GM12878 (cell line): Measurements from ENCODE around the gene COPRS. TPM values are rescaled to one million over a fixed set of nuclear protein-coding genes. Genes with fewer than 3 reads are reported as not detected.

Experiments used
- ATAC-seq: fragments of 200-7000 bp; cut with Tn5 transposase; 3 replicates; pipeline ENCODE4 v1.9.1; 2020; ENCODE audit warnings: mild to moderate bottlenecking, moderate library complexity
- BruUV-seq: library from RNA; stranded (reverse); fragments of 400-500 nt; replicated peaks from 2 replicates; lab custom pipeline; 2021; lab: Mats Ljungman, UMichigan
- CTCF ChIA-PET: fragments of 300-600 bp; sonication (Branson Sonifier 250); formaldehyde crosslinking; extraction: SDS; loops from one replicate; lab custom pipeline; 2021; ENCODE audit warnings: inconsistent platforms; lab: Yijun Ruan, JAX
- POLR2A ChIA-PET: fragments of 350-600 bp; formaldehyde crosslinking; extraction: SDS; loops from one replicate; lab custom pipeline; 2021; ENCODE audit warnings: inconsistent platforms; lab: Charles Lee
- RAD21 ChIA-PET: fragments of 300-600 bp; sonication (Branson Sonifier 250); formaldehyde crosslinking; loops from one replicate; lab custom pipeline; 2023; ENCODE audit warnings: antibody characterized with exemption; ENCODE audit not compliant: unreplicated experiment; lab: Charles Lee
- SMC1A ChIA-PET: fragments of 300-600 bp; sonication (Branson Sonifier 250); formaldehyde crosslinking; loops from one replicate; lab custom pipeline; 2023; ENCODE audit not compliant: unreplicated experiment, uncharacterized antibody; lab: Charles Lee
- DNase-seq: peaks from one replicate; pipeline ENCODE4 v3.0.0-alpha.2; 2011; ENCODE audit warnings: low read depth, low spot score
- FAIRE-seq: peaks from 3 replicates; lab custom pipeline; 2011; peaks lifted over from hg19 to GRCh38; lab: Jason Lieb, UNC
- H2AFZ ChIP-seq: 2 replicates; pipeline ENCODE4 v1.6.0; 2011; ENCODE audit warnings: low read depth, low read length, control low read depth; ENCODE audit not compliant: control insufficient read depth
- H3K27ac ChIP-seq: 2 replicates; pipeline ENCODE4 v1.5.1; 2011; ENCODE audit warnings: control low read depth; ENCODE audit not compliant: control insufficient read depth, insufficient read depth
- H3K27me3 ChIP-seq, 2 experiments: replicated peaks in 1 of 2; 2 replicates each; pipeline versions ENCODE4 v1.6.0 to v1.6.1; 2011; ENCODE audit warnings: low read length in 1 of 2; ENCODE audit not compliant: control insufficient read depth in 2 of 2, insufficient read depth in 2 of 2
- H3K36me3 ChIP-seq, 2 experiments: 2 replicates each; pipeline ENCODE4 v1.5.1; 2011; ENCODE audit warnings: low read length in 1 of 2; ENCODE audit not compliant: control insufficient read depth in 2 of 2, insufficient read depth in 2 of 2
- H3K4me1 ChIP-seq: 2 replicates; pipeline ENCODE4 v1.6.1; 2011; ENCODE audit warnings: mild to moderate bottlenecking, low read length, moderate library complexity, mixed read lengths; ENCODE audit not compliant: control insufficient read depth, insufficient read depth
- H3K4me2 ChIP-seq: 2 replicates; pipeline ENCODE4 v1.6.0; 2011; ENCODE audit warnings: control low read depth; ENCODE audit not compliant: control insufficient read depth, insufficient read depth
- H3K4me3 ChIP-seq: fragments of 200-600 bp; sonication (generic); 2 replicates; pipeline ENCODE4 v1.5.1; 2016
- H3K79me2 ChIP-seq: 2 replicates; pipeline ENCODE4 v1.6.0; 2011; ENCODE audit warnings: low read length; ENCODE audit not compliant: control insufficient read depth, insufficient read depth
- H3K9ac ChIP-seq: 2 replicates; pipeline ENCODE4 v1.8.0; 2011; ENCODE audit warnings: low read length, control low read depth, mixed read lengths; ENCODE audit not compliant: control insufficient read depth, insufficient read depth
- H3K9me3 ChIP-seq: replicated peaks from 3 replicates; pipeline ENCODE4 v1.5.1; 2011; ENCODE audit warnings: mild to moderate bottlenecking, low read length; ENCODE audit not compliant: control insufficient read depth, insufficient read depth
- H4K20me1 ChIP-seq: 2 replicates; pipeline ENCODE4 v1.6.0; 2011; ENCODE audit not compliant: control insufficient read depth, insufficient read depth
- CBX5 ChIP-seq: sonication (generic); IDR thresholded peaks from 2 replicates; pipeline ENCODE4 v1.6.1; 2016; ENCODE audit warnings: low read depth, moderate library complexity, mild to moderate bottlenecking, inconsistent platforms
- CHD4 ChIP-seq: fragments of 200-600 bp; sonication (generic); IDR thresholded peaks from 2 replicates; pipeline ENCODE4 v1.6.1; 2016; ENCODE audit warnings: mild to moderate bottlenecking
- E2F8 ChIP-seq: fragments of 450-650 bp; IDR thresholded peaks from 2 replicates; pipeline ENCODE4 v1.6.1; 2018; ENCODE audit warnings: mild to moderate bottlenecking, low read depth, moderate library complexity; ENCODE audit not compliant: partially characterized antibody
- NR2F1 ChIP-seq: fragments of 450-650 bp; conservative IDR thresholded peaks from 2 replicates; pipeline ENCODE4 v1.6.1; 2017; ENCODE audit warnings: mild to moderate bottlenecking
- STAT3 ChIP-seq: IDR thresholded peaks from 2 replicates; pipeline ENCODE4 v1.6.1; 2011; ENCODE audit warnings: low read depth, low read length, improper control_type of control experiment
- in situ Hi-C: fragments of 300-500 bp; cut with MboI; formaldehyde crosslinking; loops from 9 replicates; pipeline ENCODE4 v1.14.3; 2018; ENCODE audit warnings: mixed read lengths
- intact Hi-C: fragments of 100-400 bp; cut with micrococcal nuclease; formaldehyde crosslinking; loops from one replicate; pipeline ENCODE4 v1.14.2; 2022; ENCODE audit not compliant: unreplicated experiment
- polyA plus RNA-seq, 11 experiments: library from polyadenylated mRNA; depleted of rRNA in 4 of 11; unstranded in 6 of 11; stranded (reverse) in 5 of 11; fragments of >200 nt; fragmentation: Nextera tagmentation in 4 of 11; fragmentation: Illumina TruSeq in 1 of 11; extraction: Ambion mirVana in 4 of 11; extraction: Trizol in 1 of 11; gene quantifications; 1 replicate in 1 of 11; 2 replicates in 10 of 11; pipeline versions ENCODE4 v1.2.1 to v1.2.3, GENCODE V29; 2011 to 2016; ENCODE audit warnings: inconsistent platforms in 2 of 11, missing spikeins in 2 of 11, low read depth in 1 of 11
- total RNA-seq, 4 experiments: library from RNA; depleted of rRNA in 3 of 4; stranded (reverse); fragments of >200 nt in 3 of 4; fragmentation: Illumina TruSeq in 1 of 4; extraction: Trizol in 1 of 4; gene quantifications; 2 replicates each; pipeline versions ENCODE4 v1.2.1 to v1.2.3, GENCODE V29; 2013 to 2021

COPRS gene
- total and polyA plus RNA-seq, 10 of the 15 experiments (the other 5 are each of a cell fraction or from before 2014, with no cell fraction given): 6.3 to 41.9 (median 31.4) TPM

DNA sequence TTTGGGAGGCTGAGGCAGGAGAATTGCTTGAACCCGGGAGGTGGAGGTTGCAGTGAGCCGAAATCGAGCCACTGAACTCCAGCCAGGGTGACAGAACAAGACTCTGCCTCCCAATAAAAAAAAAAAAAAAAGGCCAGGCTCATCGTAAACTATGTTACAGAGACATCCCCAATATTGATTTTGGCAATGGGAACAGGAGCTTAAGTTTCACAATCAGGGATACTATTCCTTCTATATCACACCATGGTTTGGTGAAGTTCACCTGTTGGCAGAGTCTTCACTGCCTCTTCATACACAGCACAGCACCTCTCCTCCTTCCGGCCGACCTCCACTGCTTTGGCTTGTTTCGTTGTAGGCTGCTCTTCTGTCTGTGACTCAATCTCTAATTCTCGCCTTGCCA lies 21.3 kb upstream of the COPRS start (continued):
- no peak for TF ChIP-seq CBX5

- Histone ChIP-seq H3K4me2 (no peak overlapping the region), H3K27me3 (no peaks in the 10 kb centered on the region), H3K36me3 (peaks cover 6 to 19% of the 10 kb centered on the region in 2 experiments; a peak in 3 of 4 replicates), H3K4me3 (no peak overlapping the region), H2AFZ (no peak overlapping the region), H3K9me3 (no peaks in the 10 kb centered on the region; the same call in 2 of the 3 replicates), H3K9ac (no peak overlapping the region), H3K27ac (no peak overlapping the region), H3K4me1 (no peaks in the 10 kb centered on the region; the same call in 1 of the 2 replicates), H3K79me2 (no peaks in the 10 kb centered on the region), H4K20me1 (no peaks in the 10 kb centered on the region)
- TF ChIP-seq STAT3 (no peak), CHD4 (no peak), E2F8 (no peak), NR2F1 (no peak)
- ATAC-seq (no peak), DNase-seq (no peak), FAIRE-seq (no peak)
- ChIA-PET SMC1A (no interaction called here), RAD21 (no interaction called here), CTCF (no interaction called here), POLR2A (interaction anchor here (0.9 kb wide), 1 partner anchor 9 kb away, joined by 3 read pairs; no protein-coding TSS in a partner anchor)
- intact Hi-C loops: no loop called here
- in situ Hi-C loops: no loop called here
- no TSS peak for BruUV-seq
Observed at GRCh38 chr17:31878703-31879073, 19.6 kb upstream of the COPRS start.
